T-helper 2 cell (primary cell): Measurements from ENCODE around the gene CCDC93.

Experiments
- DNase-seq, 5 experiments: peaks; one replicate each; pipeline versions ENCODE4 v3.0.0 to v3.0.0-alpha.2; 2012 to 2022

The CCDC93 gene

GRCh38 chr2:117984208-117984607 is 29.7 kb downstream of the CCDC93 start:
- no peak for DNase-seq

GRCh38 chr2:117983040-117983439 is 30.8 kb downstream of the CCDC93 start:
- no peak for DNase-seq

- no peak for DNase-seq
These were observed 31.4 kb downstream of the CCDC93 start for GRCh38 chr2:117982376-117983033.

GRCh38 chr2:117981810-117982209 is 32.1 kb downstream of the CCDC93 start:
- DNase-seq: no peak

GRCh38 chr2:117980783-117981676 is 32.8 kb downstream of the CCDC93 start:
- no peak for DNase-seq

GRCh38 chr2:117979911-117980701 is 33.8 kb downstream of the CCDC93 start:
- DNase-seq: no peak

- DNase-seq: no peak
These were observed 36.2 kb downstream of the CCDC93 start for GRCh38 chr2:117977696-117978095.

- no peak for DNase-seq
These were observed 37.3 kb downstream of the CCDC93 start for GRCh38 chr2:117976581-117976980.

- no peak for DNase-seq
These were observed 40.3 kb downstream of the CCDC93 start for GRCh38 chr2:117973498-117974082.

- no peak for DNase-seq
These were observed 41.3 kb downstream of the CCDC93 start for GRCh38 chr2:117972476-117973123.

- DNase-seq: no peak
These were observed 45.1 kb downstream of the CCDC93 start for GRCh38 chr2:117968722-117969121.

- DNase-seq: no peak
These were observed 45.7 kb downstream of the CCDC93 start for GRCh38 chr2:117967977-117968718.

GRCh38 chr2:117963446-117963845 is 50.4 kb downstream of the CCDC93 start:
- DNase-seq: no peak

- no peak for DNase-seq
These were observed 52.7 kb downstream of the CCDC93 start for GRCh38 chr2:117961201-117961600.

- DNase-seq: no peak
These were observed 53.6 kb downstream of the CCDC93 start for GRCh38 chr2:117960231-117960630.

GRCh38 chr2:117958186-117958585 is 55.7 kb downstream of the CCDC93 start:
- no peak for DNase-seq

- DNase-seq: no peak
These were observed 56.3 kb downstream of the CCDC93 start for GRCh38 chr2:117957616-117958015.

GRCh38 chr2:117956036-117956796 is 57.7 kb downstream of the CCDC93 start:
- no peak for DNase-seq

- no peak for DNase-seq
These were observed 60.6 kb downstream of the CCDC93 start for GRCh38 chr2:117953231-117953630.

GRCh38 chr2:117952701-117953100 is 61.2 kb downstream of the CCDC93 start:
- DNase-seq: no peak

GRCh38 chr2:117952228-117952627 is 61.6 kb downstream of the CCDC93 start:
- no peak for DNase-seq
